Skin epidermis (tissue), 12 donors: ENCODE results near the gene URI1.

ENCODE experiments used
- H3K27ac ChIP-seq, 21 experiments: fragments of 200-600 bp; sonication (generic) in 11 of 21; one replicate each; pipeline ENCODE4 v1.5.0; 2020; ENCODE audit warnings: mild to moderate bottlenecking in 3 of 21, inconsistent platforms in 2 of 21, moderate library complexity in 2 of 21
- H3K4me3 ChIP-seq, 7 experiments: fragments of 200-600 bp; sonication (generic) in 2 of 7; one replicate each; pipeline ENCODE4 v1.5.0; 2020; ENCODE audit warnings: inconsistent platforms in 2 of 7, mild to moderate bottlenecking in 2 of 7, moderate library complexity in 1 of 7

The URI1 gene

DNA sequence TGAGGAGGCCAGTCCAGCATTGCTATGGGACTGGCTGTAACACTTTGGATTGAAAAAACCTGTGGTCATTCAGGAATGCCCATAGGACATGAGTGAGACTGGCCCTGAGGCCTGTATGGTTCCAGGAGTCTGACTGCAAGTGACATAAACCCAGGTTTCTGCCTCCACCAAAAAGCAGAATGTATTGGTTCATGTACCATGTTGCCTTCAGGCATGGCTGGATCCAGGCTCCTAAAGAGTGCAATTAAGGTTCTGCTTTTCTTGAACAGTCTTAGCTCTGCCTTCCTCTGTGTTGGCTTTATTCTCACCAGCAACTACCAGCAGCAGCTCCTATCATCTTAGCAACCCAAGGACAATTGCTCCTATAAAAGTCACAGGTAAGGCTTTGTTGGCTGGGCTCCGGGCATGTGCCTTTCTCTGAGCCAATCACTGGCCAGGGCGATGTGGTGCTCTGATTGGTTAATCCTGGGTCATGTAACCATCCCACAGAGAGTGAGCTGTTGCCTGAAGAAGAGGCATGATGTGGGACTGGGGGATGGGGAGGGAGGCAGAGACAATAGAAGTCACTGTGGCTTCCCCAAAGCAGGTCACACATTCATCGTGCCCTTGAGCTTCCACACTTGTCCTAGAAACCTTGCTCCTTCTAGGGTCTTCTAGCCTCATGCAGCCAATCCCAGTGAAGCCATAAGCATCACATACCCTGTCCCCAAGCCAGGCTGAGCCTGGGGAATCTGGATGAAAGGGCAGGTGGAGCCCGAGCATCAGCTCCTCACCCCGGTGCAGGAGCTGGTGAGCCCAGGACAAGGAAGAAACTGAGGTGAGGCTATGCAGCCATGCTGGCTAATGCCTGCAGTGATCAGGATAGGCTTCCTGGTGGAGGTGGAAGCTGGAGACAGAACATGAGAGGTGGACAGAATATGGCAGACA lies 123.9 kb downstream of the URI1 start:
- Histone ChIP-seq H3K4me3 (no peak overlapping the region), H3K27ac (no peak overlapping the region)
